HEK293 (cell line): ENCODE results near the gene CACNA2D1.

Experiments
- CTCF ChIA-PET: fragments of 350-600 bp; formaldehyde crosslinking; extraction: SDS; loops from one replicate; lab custom pipeline; 2021; ENCODE audit warnings: antibody characterized with exemption; lab: Yijun Ruan, JAX
- POLR2A ChIA-PET: fragments of 300-600 bp; formaldehyde crosslinking; extraction: SDS; loops from one replicate; lab custom pipeline; 2020; ENCODE audit warnings: antibody characterized with exemption, inconsistent platforms; lab: Yijun Ruan, JAX
- H3K27ac ChIP-seq: fragments of 200-500 bp; sonication (Bioruptor generic); 2 replicates; pipeline ENCODE4 v1.5.1; 2014; ENCODE audit warnings: low read depth, low read length, control low read depth, inconsistent platforms; ENCODE audit errors: extremely low read depth
- H3K36me3 ChIP-seq, 2 experiments: fragments of 200-500 bp in 1 of 2; sonication (Bioruptor generic) in 1 of 2; 1 replicate in 1 of 2; 2 replicates in 1 of 2; pipeline ENCODE4 v1.5.1; 2014 to 2017; ENCODE audit warnings: inconsistent platforms in 2 of 2, low read length in 2 of 2; ENCODE audit not compliant: control insufficient read depth in 2 of 2, insufficient read depth in 1 of 2
- H3K4me1 ChIP-seq: fragments of 200-500 bp; sonication (Bioruptor generic); 2 replicates; pipeline ENCODE4 v1.5.1; 2014; ENCODE audit warnings: mild to moderate bottlenecking, low read length, inconsistent platforms; ENCODE audit not compliant: control insufficient read depth, insufficient read depth
- H3K4me3 ChIP-seq: 2 replicates; pipeline ENCODE4 v1.5.1; 2011; ENCODE audit warnings: low read depth, mild to moderate bottlenecking, control low read depth, low read length, moderate library complexity
- H3K9me3 ChIP-seq: fragments of 200-500 bp; sonication (Bioruptor generic); 2 replicates; pipeline ENCODE4 v1.5.1; 2014; ENCODE audit warnings: low read depth, low read length, inconsistent platforms; ENCODE audit not compliant: control insufficient read depth, insufficient read depth
- HOXD13 ChIP-seq: sonication (generic); formaldehyde crosslinking; IDR thresholded peaks from 2 replicates; pipeline ENCODE4 v1.8.0; 2022; ENCODE audit warnings: missing genetic modification reagents, borderline replicate concordance
- OSR2 ChIP-seq: fragments of 450-650 bp; formaldehyde crosslinking; IDR thresholded peaks from 2 replicates; pipeline ENCODE4 v1.5.1; 2016; ENCODE audit warnings: missing biosample characterization, missing genetic modification characterization
- PRDM1 ChIP-seq: fragments of 450-650 bp; formaldehyde crosslinking; IDR thresholded peaks from 2 replicates; pipeline ENCODE4; 2016; ENCODE audit warnings: missing biosample characterization, missing genetic modification characterization
- SETDB1 ChIP-seq: IDR thresholded peaks from one replicate; pipeline ENCODE4 v1.6.1; 2017; ENCODE audit warnings: mild to moderate bottlenecking, low read length, moderate library complexity, mixed read lengths; ENCODE audit not compliant: insufficient read length
- SP3 ChIP-seq: fragments of 450-650 bp; formaldehyde crosslinking; IDR thresholded peaks from 2 replicates; pipeline ENCODE4 v1.5.1; 2016; ENCODE audit warnings: missing biosample characterization, missing genetic modification characterization
- YY1 ChIP-seq: fragments of 450-650 bp; formaldehyde crosslinking; IDR thresholded peaks from 2 replicates; pipeline ENCODE4 v1.5.1; 2018; ENCODE audit warnings: missing biosample characterization, missing genetic modification characterization
- ZEB2 ChIP-seq: fragments of 450-650 bp; formaldehyde crosslinking; IDR thresholded peaks from 2 replicates; pipeline ENCODE4 v1.5.1; 2016; ENCODE audit warnings: missing biosample characterization, missing genetic modification characterization
- ZFP69B ChIP-seq: fragments of 450-650 bp; formaldehyde crosslinking; IDR thresholded peaks from 2 replicates; pipeline ENCODE4 v1.5.1; 2016; ENCODE audit warnings: missing biosample characterization, missing genetic modification characterization
- ZNF133 ChIP-seq: fragments of 450-650 bp; formaldehyde crosslinking; IDR thresholded peaks from 2 replicates; pipeline ENCODE4 v1.5.1; 2016; ENCODE audit warnings: missing biosample characterization, missing genetic modification characterization
- ZNF138 ChIP-seq: fragments of 450-650 bp; formaldehyde crosslinking; IDR thresholded peaks from 2 replicates; pipeline ENCODE4 v1.5.1; 2016; ENCODE audit warnings: missing biosample characterization, missing genetic modification characterization, borderline replicate concordance
- ZNF223 ChIP-seq: fragments of 450-650 bp; formaldehyde crosslinking; IDR thresholded peaks from 2 replicates; pipeline ENCODE4 v1.5.1; 2016; ENCODE audit warnings: missing biosample characterization, missing genetic modification characterization
- ZNF26 ChIP-seq: fragments of 450-650 bp; formaldehyde crosslinking; IDR thresholded peaks from 2 replicates; pipeline ENCODE4 v1.5.1; 2016; ENCODE audit warnings: missing biosample characterization, missing genetic modification characterization
- ZNF335 ChIP-seq: fragments of 450-650 bp; formaldehyde crosslinking; conservative IDR thresholded peaks from 2 replicates; pipeline ENCODE4 v1.5.1; 2016; ENCODE audit warnings: missing biosample characterization, missing genetic modification characterization
- ZNF350 ChIP-seq: fragments of 450-650 bp; formaldehyde crosslinking; IDR thresholded peaks from 2 replicates; pipeline ENCODE4 v1.5.0; 2017; ENCODE audit warnings: missing biosample characterization, mild to moderate bottlenecking, missing genetic modification characterization
- ZNF423 ChIP-seq: fragments of 450-650 bp; formaldehyde crosslinking; IDR thresholded peaks from 2 replicates; pipeline ENCODE4 v1.5.1; 2016; ENCODE audit warnings: missing biosample characterization, missing genetic modification characterization
- ZNF521 ChIP-seq: fragments of 450-650 bp; formaldehyde crosslinking; IDR thresholded peaks from 2 replicates; pipeline ENCODE4 v1.5.1; 2017; ENCODE audit warnings: missing biosample characterization, mild to moderate bottlenecking, missing genetic modification characterization
- ZNF530 ChIP-seq: fragments of 450-650 bp; formaldehyde crosslinking; IDR thresholded peaks from 2 replicates; pipeline ENCODE4 v1.5.1; 2016; ENCODE audit warnings: low read depth, missing biosample characterization, missing genetic modification characterization
- ZNF555 ChIP-seq: fragments of 450-650 bp; formaldehyde crosslinking; conservative IDR thresholded peaks from 2 replicates; pipeline ENCODE4 v1.5.1; 2017; ENCODE audit warnings: missing biosample characterization, mild to moderate bottlenecking, missing genetic modification characterization, inconsistent platforms
- ZNF571 ChIP-seq: fragments of 450-650 bp; formaldehyde crosslinking; IDR thresholded peaks from 2 replicates; pipeline ENCODE4 v1.5.0; 2017; ENCODE audit warnings: missing biosample characterization, missing genetic modification characterization
- ZNF621 ChIP-seq: fragments of 450-650 bp; formaldehyde crosslinking; IDR thresholded peaks from 2 replicates; pipeline ENCODE4 v1.5.1; 2017; ENCODE audit warnings: missing biosample characterization, missing genetic modification characterization
- ZNF623 ChIP-seq: fragments of 450-650 bp; formaldehyde crosslinking; IDR thresholded peaks from 2 replicates; pipeline ENCODE4 v1.5.1; 2016; ENCODE audit warnings: missing biosample characterization, missing genetic modification characterization
- ZNF76 ChIP-seq: fragments of 450-650 bp; formaldehyde crosslinking; IDR thresholded peaks from 2 replicates; pipeline ENCODE4; 2016; ENCODE audit warnings: low read depth, missing biosample characterization, missing genetic modification characterization, borderline replicate concordance
- ZNF791 ChIP-seq: fragments of 450-650 bp; formaldehyde crosslinking; IDR thresholded peaks from 2 replicates; pipeline ENCODE4 v1.5.1; 2016; ENCODE audit warnings: missing biosample characterization, missing genetic modification characterization
- ZSCAN23 ChIP-seq: fragments of 450-650 bp; formaldehyde crosslinking; IDR thresholded peaks from 2 replicates; pipeline ENCODE4 v1.5.1; 2016; ENCODE audit warnings: missing biosample characterization, missing genetic modification characterization
- ZXDB ChIP-seq: fragments of 450-650 bp; formaldehyde crosslinking; IDR thresholded peaks from 2 replicates; pipeline ENCODE4 v1.5.1; 2016; ENCODE audit warnings: missing biosample characterization, missing genetic modification characterization
- TF ChIP-seq, protein P1 (sequence below): fragments of 450-650 bp; formaldehyde crosslinking; IDR thresholded peaks from 2 replicates; pipeline ENCODE4 v1.5.1; 2016; ENCODE audit warnings: missing biosample characterization, missing genetic modification characterization, low read depth
- TF ChIP-seq, protein P2 (sequence below): fragments of 450-650 bp; IDR thresholded peaks from 2 replicates; pipeline ENCODE4 v1.5.1; 2018; ENCODE audit warnings: missing biosample characterization, mild to moderate bottlenecking, missing genetic modification characterization
- TF ChIP-seq, protein P3 (sequence below): fragments of 450-650 bp; formaldehyde crosslinking; IDR thresholded peaks from 2 replicates; pipeline ENCODE4 v1.5.1; 2016; ENCODE audit warnings: missing biosample characterization, missing genetic modification characterization

Gene CACNA2D1

DNA sequence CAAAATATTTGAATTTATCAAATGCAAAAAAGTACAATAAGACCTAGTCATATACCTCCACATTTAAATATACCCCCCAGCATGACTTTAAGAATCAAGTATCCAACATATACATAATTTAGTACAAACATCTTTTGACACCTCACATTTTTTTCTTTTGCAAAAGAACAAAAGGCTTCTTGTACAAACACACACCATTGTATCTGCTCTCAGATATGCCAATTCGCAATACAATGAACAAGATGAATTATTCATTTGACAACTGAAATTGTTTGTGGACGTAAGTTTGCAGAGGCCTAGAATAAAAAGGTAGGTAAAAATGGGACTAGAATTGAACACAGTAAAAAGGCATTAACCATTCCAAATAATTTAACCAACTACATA is 154.4 kb downstream of the CACNA2D1 start:
- Histone ChIP-seq H3K9me3 (no peaks in the 10 kb centered on the region), H3K4me3 (no peak overlapping the region), H3K36me3 (no peaks in the 10 kb centered on the region), H3K4me1 (0 out of 2 replicates have a peak, but pooled peaks cover 5% of the 10 kb centered on the region), H3K27ac (no peak overlapping the region)
- TF ChIP-seq ZNF138 (tag by site-specific recombination), result no peak
- no peak for TF ChIP-seq ZFP69B (tag by site-specific recombination)
- TF ChIP-seq ZSCAN23 (tag by site-specific recombination), result no peak
- TF ChIP-seq ZNF530, result no peak
- no peak for TF ChIP-seq SETDB1
- TF ChIP-seq ZNF623 (tag by site-specific recombination), result no peak
- TF ChIP-seq OSR2, result no peak
- no peak for TF ChIP-seq ZEB2 (tag by site-specific recombination)
- TF ChIP-seq ZNF335 (tag by site-specific recombination), result no peak
- no peak for TF ChIP-seq ZNF223 (tag by site-specific recombination)
- TF ChIP-seq, protein P1, sequence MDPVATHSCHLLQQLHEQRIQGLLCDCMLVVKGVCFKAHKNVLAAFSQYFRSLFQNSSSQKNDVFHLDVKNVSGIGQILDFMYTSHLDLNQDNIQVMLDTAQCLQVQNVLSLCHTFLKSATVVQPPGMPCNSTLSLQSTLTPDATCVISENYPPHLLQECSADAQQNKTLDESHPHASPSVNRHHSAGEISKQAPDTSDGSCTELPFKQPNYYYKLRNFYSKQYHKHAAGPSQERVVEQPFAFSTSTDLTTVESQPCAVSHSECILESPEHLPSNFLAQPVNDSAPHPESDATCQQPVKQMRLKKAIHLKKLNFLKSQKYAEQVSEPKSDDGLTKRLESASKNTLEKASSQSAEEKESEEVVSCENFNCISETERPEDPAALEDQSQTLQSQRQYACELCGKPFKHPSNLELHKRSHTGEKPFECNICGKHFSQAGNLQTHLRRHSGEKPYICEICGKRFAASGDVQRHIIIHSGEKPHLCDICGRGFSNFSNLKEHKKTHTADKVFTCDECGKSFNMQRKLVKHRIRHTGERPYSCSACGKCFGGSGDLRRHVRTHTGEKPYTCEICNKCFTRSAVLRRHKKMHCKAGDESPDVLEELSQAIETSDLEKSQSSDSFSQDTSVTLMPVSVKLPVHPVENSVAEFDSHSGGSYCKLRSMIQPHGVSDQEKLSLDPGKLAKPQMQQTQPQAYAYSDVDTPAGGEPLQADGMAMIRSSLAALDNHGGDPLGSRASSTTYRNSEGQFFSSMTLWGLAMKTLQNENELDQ (tag by site-specific recombination), result no peak
- CTCF ChIA-PET, result no interaction called here
- POLR2A ChIA-PET, result no interaction called here

GRCh38 chr7:82286798-82287140 is 156.8 kb downstream of the CACNA2D1 start:
- no peak for TF ChIP-seq ZNF791 (tag by site-specific recombination)
- no peak for TF ChIP-seq ZNF133 (tag by site-specific recombination)
- TF ChIP-seq ZNF621 (tag by site-specific recombination), result no peak
- TF ChIP-seq, protein P2, sequence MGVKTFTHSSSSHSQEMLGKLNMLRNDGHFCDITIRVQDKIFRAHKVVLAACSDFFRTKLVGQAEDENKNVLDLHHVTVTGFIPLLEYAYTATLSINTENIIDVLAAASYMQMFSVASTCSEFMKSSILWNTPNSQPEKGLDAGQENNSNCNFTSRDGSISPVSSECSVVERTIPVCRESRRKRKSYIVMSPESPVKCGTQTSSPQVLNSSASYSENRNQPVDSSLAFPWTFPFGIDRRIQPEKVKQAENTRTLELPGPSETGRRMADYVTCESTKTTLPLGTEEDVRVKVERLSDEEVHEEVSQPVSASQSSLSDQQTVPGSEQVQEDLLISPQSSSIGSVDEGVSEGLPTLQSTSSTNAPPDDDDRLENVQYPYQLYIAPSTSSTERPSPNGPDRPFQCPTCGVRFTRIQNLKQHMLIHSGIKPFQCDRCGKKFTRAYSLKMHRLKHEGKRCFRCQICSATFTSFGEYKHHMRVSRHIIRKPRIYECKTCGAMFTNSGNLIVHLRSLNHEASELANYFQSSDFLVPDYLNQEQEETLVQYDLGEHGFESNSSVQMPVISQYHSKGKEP (tag by site-specific recombination), result no peak
- TF ChIP-seq ZFP69B (tag by site-specific recombination), result no peak
- TF ChIP-seq ZXDB (tag by site-specific recombination), result no peak
- TF ChIP-seq ZNF350, result no peak
- TF ChIP-seq HOXD13 (CRISPR knock-in tag), result no peak
- TF ChIP-seq SP3 (tag by site-specific recombination), result no peak
- no peak for TF ChIP-seq PRDM1 (tag by site-specific recombination)
- TF ChIP-seq, protein P3, sequence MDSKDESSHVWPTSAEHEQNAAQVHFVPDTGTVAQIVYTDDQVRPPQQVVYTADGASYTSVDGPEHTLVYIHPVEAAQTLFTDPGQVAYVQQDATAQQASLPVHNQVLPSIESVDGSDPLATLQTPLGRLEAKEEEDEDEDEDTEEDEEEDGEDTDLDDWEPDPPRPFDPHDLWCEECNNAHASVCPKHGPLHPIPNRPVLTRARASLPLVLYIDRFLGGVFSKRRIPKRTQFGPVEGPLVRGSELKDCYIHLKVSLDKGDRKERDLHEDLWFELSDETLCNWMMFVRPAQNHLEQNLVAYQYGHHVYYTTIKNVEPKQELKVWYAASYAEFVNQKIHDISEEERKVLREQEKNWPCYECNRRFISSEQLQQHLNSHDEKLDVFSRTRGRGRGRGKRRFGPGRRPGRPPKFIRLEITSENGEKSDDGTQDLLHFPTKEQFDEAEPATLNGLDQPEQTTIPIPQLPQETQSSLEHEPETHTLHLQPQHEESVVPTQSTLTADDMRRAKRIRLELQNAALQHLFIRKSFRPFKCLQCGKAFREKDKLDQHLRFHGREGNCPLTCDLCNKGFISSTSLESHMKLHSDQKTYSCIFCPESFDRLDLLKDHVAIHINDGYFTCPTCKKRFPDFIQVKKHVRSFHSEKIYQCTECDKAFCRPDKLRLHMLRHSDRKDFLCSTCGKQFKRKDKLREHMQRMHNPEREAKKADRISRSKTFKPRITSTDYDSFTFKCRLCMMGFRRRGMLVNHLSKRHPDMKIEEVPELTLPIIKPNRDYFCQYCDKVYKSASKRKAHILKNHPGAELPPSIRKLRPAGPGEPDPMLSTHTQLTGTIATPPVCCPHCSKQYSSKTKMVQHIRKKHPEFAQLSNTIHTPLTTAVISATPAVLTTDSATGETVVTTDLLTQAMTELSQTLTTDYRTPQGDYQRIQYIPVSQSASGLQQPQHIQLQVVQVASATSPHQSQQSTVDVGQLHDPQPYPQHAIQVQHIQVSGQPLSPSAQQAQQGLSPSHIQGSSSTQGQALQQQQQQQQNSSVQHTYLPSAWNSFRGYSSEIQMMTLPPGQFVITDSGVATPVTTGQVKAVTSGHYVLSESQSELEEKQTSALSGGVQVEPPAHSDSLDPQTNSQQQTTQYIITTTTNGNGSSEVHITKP, result no peak
- no peak for TF ChIP-seq ZNF76
- TF ChIP-seq ZNF423, result no peak
- TF ChIP-seq ZNF26, result no peak
- TF ChIP-seq ZNF521, result no peak
- no peak for TF ChIP-seq YY1 (tag by site-specific recombination)
- TF ChIP-seq ZNF571 (tag by site-specific recombination), result no peak
- TF ChIP-seq ZNF555 (tag by site-specific recombination), result no peak
- TF ChIP-seq, all 188 proteins: peak for 0
- H3K9me3 ChIP-seq, result no peaks in the 10 kb centered on the region
- H3K4me1 ChIP-seq, result 0 out of 2 replicates have a peak, but pooled peaks cover 5% of the 10 kb centered on the region
- H3K27ac ChIP-seq, result no peak overlapping the region
- no peaks in the 10 kb centered on the region for H3K36me3 ChIP-seq
- no peak overlapping the region for H3K4me3 ChIP-seq
- ChIA-PET CTCF (interaction anchor here (1.2 kb wide), 1 partner anchor 28 kb away, joined by 4 read pairs; no protein-coding TSS in a partner anchor), POLR2A (no interaction called here)
